Ammon's horn (tissue), 1 donor: ENCODE measurements around the gene UROC1.

ENCODE experiments used
- DNase-seq: peaks from one replicate; pipeline ENCODE4 v3.0.0-alpha.2; 2016; ENCODE audit warnings: low spot score

Gene UROC1

GRCh38 chr3:126460381-126460780 lies 57.2 kb downstream of the UROC1 start:
- DNase-seq: no peak

- DNase-seq: no peak
These were observed 57.8 kb downstream of the UROC1 start for GRCh38 chr3:126459763-126460127.

- no peak for DNase-seq
These were observed 58.3 kb downstream of the UROC1 start for GRCh38 chr3:126459111-126459762.

- no peak for DNase-seq
These were observed 60.7 kb downstream of the UROC1 start for GRCh38 chr3:126456766-126457388.

GRCh38 chr3:126456211-126456610 lies 61.4 kb downstream of the UROC1 start:
- DNase-seq: no peak

- no peak for DNase-seq
These were observed 63.0 kb downstream of the UROC1 start for GRCh38 chr3:126454437-126455198.

- DNase-seq: no peak
These were observed 63.5 kb downstream of the UROC1 start for GRCh38 chr3:126454025-126454424.

GRCh38 chr3:126452213-126452612 lies 65.4 kb downstream of the UROC1 start:
- DNase-seq: no peak

- DNase-seq: no peak
These were observed 66.1 kb downstream of the UROC1 start for GRCh38 chr3:126451511-126451910.

- no peak for DNase-seq
These were observed 66.8 kb downstream of the UROC1 start for GRCh38 chr3:126450744-126451143.

- DNase-seq: no peak
These were observed 67.4 kb downstream of the UROC1 start for GRCh38 chr3:126450219-126450618.

GRCh38 chr3:126449621-126450051 lies 67.9 kb downstream of the UROC1 start:
- no peak for DNase-seq

GRCh38 chr3:126448893-126449180 lies 68.7 kb downstream of the UROC1 start:
- DNase-seq: no peak

- DNase-seq: no peak
These were observed 69.3 kb downstream of the UROC1 start for GRCh38 chr3:126448136-126448892.

GRCh38 chr3:126447456-126448106 lies 70.0 kb downstream of the UROC1 start:
- no peak for DNase-seq

- no peak for DNase-seq
These were observed 70.8 kb downstream of the UROC1 start for GRCh38 chr3:126446791-126447190.

GRCh38 chr3:126446301-126446700 lies 71.3 kb downstream of the UROC1 start:
- DNase-seq: no peak

GRCh38 chr3:126445506-126445905 lies 72.1 kb downstream of the UROC1 start:
- DNase-seq: no peak

GRCh38 chr3:126442856-126443242 lies 74.7 kb downstream of the UROC1 start:
- no peak for DNase-seq

- DNase-seq: peak; percentile 32
These were observed 75.3 kb downstream of the UROC1 start for GRCh38 chr3:126442094-126442855.

GRCh38 chr3:126441256-126441880 lies 76.2 kb downstream of the UROC1 start:
- no peak for DNase-seq
